Umbilical cord (tissue), 2 donors: ENCODE results near the gene MMP25. TPM values are rescaled to one million over a fixed set of nuclear protein-coding genes. Genes with fewer than 3 reads are reported as not detected.
A peak's percentile ranks its signal among the peaks of the same experiment; 100 is the strongest.
"Not testable (repeated sequence)": the region's sequence is repeated elsewhere in the genome, so short reads cannot be mapped to it uniquely, and the experiment has no call there.

ENCODE experiments used
- DNase-seq: peaks from one replicate; pipeline ENCODE4 v3.0.0-alpha.2; 2015; ENCODE audit warnings: low spot score
- total RNA-seq: library from RNA; depleted of rRNA; stranded (reverse); fragments of >200 nt; gene quantifications from one replicate; pipeline ENCODE4 v1.2.3, GENCODE V29; 2014; ENCODE audit warnings: low replicate concordance; ENCODE audit not compliant: insufficient read depth

Gene MMP25
- total RNA-seq, 1 donor from 2014 or later = 0.24 TPM

- DNase-seq = no peak
Measured at GRCh38 chr16:3054965-3055733, 8.8 kb downstream of the MMP25 start.

DNA sequence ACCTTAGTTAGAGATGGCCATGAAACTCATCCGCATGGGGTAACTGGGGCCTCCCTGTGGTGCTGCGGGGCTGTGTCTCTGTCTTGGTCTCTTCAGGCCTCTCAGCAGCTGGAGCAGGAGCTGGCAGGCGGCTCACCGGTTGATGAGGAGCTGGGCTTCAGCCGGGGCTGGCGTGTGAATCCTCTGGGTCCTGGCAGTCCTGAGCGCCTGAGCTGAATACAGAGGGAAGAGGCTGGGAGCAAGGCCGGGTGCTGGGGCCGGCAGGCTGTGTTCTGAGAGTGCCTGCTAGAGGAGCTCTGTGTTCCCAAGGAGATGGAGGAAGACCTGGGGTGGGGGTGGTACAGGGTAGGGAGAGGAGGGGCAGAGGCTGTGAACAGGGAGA lies 9.4 kb downstream of the MMP25 start:
- not testable (repeated sequence) for DNase-seq

DNA sequence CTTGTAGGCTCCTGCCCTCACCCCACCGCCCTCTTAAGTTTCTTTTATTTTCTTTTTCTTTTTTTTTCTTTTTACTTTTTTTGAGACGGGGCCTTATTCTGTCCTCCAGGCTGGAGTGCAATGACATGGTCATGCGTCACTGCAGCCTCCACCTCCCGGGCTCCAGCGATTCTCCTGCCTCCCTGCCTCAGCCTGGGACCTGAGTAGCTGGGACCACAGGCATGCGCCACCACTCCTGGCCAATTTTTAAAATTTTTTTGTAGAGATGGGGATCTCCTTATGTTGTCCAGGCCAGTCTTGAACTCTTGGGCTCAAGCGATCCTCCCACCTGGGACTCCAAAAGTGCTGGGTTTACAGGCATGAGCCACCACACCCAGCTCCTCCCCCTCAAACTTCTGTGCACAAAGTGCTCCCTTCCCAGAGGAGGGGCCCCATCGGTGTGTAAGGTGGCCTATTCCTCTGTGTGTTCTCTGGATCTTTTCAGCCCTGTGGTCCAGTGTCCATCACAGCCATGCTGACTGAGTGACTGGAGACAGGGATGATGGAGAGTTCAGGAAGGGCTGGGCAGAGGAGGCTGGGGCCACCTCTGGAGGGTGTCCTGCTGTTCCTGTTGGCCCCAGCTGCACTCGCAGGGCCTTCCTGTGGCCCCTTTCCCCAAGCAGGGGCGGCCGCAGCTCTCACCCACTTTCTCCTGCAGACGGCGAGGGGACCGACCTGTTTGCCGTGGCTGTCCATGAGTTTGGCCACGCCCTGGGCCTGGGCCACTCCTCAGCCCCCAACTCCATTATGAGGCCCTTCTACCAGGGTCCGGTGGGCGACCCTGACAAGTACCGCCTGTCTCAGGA lies 10.2 kb downstream of the MMP25 start:
- no peak for DNase-seq

DNA sequence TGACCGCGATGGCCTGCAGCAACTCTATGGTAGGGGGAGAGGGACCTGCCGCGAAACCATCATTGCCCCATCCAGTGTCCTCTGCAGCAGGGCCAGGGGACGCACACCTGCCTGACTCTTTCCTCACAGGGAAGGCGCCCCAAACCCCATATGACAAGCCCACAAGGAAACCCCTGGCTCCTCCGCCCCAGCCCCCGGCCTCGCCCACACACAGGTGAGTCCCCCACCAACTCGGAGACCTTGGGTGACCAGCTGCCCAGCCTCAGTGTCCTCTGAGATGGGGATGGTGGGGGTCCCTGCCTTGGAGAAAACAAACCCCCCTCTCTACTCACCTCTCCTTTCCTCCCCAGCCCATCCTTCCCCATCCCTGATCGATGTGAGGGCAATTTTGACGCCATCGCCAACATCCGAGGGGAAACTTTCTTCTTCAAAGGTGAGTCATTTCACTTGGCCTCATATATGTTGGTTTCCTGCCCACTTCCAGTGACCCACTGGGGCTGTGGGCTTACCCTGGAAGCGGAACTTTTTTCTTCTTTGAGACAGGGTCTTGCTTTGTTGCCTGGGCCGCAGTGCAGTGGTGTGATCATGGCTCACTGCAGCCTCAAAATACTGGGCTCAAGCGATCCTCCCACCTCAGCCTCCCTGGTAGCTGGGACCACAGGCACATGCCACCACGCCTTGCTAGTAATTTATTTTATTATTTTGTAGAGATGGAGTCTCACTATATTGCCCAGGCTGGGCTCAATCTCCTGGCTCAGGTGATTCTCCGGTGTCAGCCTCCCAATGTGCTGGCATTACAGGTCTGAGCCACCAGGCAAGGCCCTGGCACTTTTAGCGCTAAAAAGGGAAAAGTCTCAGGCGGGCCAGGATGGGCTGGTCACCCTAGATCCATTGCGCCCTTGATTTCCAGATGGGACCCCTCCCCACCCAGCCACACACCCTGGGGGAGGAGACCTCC lies 11.1 kb downstream of the MMP25 start:
- DNase-seq = no peak

- peak; percentile 38 for DNase-seq
Measured at GRCh38 chr16:3058139-3059030, 12.0 kb downstream of the MMP25 start.

GRCh38 chr16:3059041-3059722 lies 12.8 kb downstream of the MMP25 start:
- peak; percentile 88 for DNase-seq

DNA sequence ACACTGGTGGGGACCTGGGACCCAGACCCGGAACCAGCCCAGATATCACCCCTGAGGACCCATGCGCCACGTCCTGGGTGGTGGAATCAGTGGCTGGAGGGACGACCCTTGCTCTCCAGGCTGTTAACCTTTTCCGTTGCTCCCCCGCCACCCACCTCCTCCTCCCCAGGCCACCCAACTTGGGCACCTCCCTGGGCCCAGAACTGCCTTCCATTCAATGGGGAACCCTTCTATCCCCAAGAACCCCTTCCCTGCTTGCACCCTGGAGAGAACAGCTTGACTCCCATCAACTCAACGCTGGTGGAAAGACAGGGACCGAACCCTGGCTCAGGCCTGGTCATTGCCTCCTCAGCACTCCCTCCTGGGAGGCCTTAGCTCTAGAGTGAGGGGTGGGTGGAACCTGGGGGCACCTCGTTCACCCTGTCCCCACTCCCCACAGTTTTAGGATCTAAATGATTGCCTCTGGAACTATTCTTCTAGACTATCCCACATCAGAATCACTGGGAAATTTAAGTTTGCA lies 13.4 kb downstream of the MMP25 start:
- no peak for DNase-seq

DNA sequence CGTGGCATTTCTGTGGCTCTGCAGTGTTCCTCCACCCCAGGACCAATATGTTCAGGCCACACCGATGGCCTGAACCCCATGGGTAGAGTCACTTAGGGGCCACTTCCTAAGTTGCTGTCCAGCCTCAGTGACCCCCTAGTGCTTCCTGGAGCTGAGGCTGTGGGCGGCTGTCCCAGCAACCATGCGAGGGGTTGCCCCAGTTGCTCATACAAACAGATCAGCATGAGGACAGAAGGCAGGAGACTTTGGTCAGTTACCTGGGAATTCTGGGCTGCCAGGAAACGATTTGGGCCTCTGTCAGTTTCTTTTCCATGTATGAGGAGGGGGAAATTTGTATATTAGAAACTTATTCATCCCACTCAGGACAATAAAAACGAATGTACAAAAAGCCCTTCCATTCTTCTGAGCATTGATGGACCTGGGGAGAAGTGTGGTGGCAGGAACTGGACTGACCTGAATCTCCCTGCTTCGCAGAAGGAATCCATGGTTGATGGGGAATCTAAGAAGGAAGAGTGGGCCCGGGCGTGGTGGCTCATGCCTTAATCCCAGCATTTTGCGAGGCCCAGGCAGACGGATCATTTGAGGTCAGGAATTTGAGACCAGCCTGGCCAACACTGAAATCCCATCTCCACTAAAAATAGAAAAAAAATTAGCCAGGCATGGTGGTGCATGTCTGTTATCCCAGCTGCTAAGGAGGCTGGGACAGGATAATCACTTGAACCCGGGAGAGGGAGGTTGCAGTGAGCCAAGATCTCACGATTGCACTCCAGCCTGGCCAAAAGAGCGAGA lies 14.2 kb downstream of the MMP25 start:
- DNase-seq = peak; percentile 36

GRCh38 chr16:3062553-3062952 lies 16.2 kb downstream of the MMP25 start:
- DNase-seq = no peak

DNA sequence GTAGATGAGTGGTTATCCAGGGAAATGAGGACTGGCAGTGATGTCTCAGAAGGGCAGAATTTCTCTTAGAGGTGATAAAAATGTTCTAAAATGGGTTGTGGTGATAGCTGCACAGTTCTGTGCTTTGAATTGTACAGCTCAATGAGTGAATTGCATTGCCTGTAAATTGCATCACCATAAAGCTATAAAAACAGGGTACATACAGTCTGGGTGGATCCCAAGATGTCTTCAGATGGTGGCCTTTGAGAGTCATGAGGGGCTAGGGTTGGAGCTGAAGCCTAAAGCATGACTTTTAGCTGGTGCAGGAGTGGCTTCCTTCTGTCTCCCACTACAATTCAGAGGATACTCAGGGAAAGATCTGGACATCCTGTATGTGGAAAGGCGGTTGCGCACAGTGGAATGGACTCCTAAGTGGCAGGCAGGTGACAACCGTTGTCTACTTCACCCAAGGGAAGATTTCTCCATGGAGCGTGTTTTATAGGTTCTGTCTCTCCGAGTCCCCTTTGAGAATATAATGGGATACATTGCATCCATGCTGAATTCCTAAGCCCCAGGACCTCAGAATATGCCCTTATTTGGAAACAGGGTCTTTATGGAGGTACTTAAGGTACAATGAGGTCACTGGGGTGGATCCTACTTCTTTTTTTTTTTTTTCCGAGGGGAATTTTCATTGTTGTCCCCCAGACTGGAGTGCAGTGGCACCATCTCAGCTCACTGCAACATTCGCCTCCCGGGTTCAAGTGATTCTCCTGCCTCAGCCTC lies 17.4 kb downstream of the MMP25 start:
- DNase-seq = no peak

DNA sequence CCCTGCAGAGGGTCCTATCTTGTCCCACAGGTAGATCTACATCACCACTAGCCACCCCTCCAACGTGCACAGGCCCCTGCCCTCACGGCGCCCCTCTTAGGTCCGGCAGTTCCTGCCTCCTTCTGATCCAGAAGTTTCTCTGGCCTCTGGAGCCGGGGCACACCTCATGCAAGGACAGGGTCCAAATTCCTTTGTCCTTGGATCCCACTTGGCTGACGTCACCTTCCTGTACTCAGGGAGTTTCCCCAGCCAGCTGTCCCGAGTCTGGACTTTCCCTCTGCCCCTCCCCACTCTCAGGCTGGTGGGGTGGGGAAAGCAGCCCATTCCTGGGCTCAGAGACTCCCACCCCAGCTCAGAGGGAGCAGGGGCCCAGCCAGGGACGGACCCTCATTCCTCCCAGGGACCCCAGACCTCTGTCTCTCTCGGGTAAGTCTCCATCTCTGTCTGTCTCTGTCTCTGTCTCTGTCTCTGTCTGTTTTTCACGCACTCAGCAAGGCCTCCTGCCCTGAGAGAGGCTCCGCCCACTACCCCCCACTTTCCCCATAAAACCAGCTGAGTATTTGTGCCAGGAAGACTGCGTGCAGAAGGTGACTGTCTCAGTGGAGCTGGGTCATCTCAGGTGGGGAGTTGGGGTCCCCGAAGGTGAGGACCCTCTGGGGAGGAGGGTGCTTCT lies 18.8 kb downstream of the MMP25 start, which contains the start of gene IL32:
TSS of gene IL32 (plus strand) at position 572 of the 673 bp plus-strand sequence. CDS start 172 bp downstream, outside the sequence.
- peak; percentile 57 for DNase-seq

DNA sequence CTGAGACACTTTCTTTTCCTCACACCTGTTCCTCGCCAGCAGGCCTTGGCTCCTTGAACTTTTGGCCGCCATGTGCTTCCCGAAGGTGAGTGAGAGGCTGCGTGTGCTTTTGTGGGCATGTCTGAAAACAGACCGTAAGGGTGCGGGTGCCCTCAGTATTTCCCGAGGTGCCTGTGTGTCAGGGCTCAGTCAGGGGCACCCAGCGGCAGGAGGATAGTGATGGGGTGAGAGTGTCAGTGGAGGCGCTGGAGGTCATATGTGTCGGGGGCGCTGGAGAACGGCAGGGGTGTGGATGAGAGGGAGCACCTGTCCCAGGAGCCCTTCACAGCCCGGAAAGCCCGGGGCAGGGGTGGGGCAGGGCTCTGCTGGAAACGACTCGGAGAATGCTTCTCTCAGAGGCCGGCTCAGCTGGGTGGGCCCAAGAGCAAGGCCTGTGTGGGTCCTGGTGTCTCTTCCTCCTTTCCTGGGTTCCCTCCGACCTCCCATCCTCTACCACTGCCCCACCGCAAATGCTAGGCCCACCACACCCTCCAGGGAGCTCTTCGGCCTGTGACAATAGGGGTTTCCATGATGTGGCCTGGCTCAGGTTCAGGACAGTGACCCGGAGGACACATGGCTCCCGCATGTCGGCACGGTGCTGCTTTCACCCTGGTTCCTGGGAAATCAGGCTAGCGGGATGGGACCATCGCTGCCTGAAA lies 19.5 kb downstream of the MMP25 start:
- DNase-seq = no peak

DNA sequence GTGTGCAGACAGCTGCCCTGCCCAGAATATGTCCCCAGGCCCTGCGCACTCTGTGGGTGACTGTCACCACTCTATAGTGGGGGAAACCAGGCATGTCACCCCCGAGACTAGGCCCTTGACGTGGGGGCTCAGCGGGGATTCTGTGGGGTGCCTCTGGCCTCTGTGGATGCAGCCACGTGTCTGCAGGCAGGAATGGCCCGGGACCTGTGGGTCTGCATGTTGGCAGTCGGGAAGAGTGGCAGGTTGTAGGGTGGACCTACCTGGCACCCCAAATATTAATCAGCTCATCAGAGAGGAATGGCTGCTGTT lies 20.0 kb downstream of the MMP25 start:
- no peak for DNase-seq

GRCh38 chr16:3068487-3068886 lies 22.1 kb downstream of the MMP25 start:
- DNase-seq = no peak

GRCh38 chr16:3069146-3069545 lies 22.8 kb downstream of the MMP25 start:
- DNase-seq = not testable (repeated sequence)

- DNase-seq = no peak
Measured at GRCh38 chr16:3070608-3071111, 24.3 kb downstream of the MMP25 start.

DNA sequence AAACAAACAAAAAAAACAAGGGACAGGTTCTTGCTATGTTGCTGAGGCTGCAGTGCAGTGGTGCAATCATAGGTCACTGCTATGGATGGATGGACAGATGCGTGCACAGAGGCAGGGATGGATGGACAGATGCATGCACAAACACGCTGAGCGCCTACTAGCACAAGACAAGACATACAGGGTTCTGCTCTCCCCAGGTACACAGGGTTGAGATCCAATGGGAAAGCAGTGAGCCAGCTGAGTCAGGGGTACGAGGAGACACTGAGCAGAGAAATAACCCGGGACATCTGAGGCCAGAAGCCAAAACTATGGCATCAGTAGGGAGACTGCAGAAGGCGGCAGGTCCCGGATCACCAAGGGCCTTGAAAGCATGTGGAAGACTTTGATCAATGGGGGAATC lies 25.3 kb downstream of the MMP25 start:
- no peak for DNase-seq
